Effector CD8-positive, alpha-beta T cell (primary cell): ENCODE data around the gene UGT1A6.
"Not testable (repeated sequence)": the region's sequence is repeated elsewhere in the genome, so short reads cannot be mapped to it uniquely, and the experiment has no call there.

Experiments used
- DNase-seq: peaks from one replicate; lab custom pipeline; 2025; lab: John Stamatoyannopoulos, UW

The UGT1A6 gene

DNA sequence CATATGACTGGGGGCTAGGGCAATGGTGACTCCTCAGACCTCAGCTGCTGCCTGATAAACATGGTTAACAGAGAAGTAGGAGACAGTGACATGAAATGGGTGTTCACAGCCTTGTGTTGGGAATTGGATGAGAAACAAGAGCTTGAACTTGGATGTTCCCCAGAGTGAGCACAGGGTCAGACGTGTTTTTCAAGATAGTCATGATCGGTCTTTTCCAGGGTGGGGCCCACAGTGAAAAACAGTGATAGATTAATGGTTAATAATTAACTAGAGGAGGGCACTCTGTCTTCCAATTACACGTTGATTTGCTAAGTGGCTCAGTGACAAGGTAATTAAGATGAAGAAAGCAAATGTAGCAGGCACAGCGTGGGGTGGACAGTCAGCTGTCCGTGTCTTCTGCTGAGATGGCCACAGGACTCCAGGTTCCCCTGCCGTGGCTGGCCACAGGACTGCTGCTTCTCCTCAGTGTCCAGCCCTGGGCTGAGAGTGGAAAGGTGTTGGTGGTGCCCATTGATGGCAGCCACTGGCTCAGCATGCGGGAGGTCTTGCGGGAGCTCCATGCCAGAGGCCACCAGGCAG lies 36.1 kb downstream of the UGT1A6 start, which contains the start of gene UGT1A3:
UGT1A3 (plus strand) TSS at position 320 of the 579 bp plus-strand sequence; CDS start at position 405, 85 bp downstream.
- DNase-seq: no peak

DNA sequence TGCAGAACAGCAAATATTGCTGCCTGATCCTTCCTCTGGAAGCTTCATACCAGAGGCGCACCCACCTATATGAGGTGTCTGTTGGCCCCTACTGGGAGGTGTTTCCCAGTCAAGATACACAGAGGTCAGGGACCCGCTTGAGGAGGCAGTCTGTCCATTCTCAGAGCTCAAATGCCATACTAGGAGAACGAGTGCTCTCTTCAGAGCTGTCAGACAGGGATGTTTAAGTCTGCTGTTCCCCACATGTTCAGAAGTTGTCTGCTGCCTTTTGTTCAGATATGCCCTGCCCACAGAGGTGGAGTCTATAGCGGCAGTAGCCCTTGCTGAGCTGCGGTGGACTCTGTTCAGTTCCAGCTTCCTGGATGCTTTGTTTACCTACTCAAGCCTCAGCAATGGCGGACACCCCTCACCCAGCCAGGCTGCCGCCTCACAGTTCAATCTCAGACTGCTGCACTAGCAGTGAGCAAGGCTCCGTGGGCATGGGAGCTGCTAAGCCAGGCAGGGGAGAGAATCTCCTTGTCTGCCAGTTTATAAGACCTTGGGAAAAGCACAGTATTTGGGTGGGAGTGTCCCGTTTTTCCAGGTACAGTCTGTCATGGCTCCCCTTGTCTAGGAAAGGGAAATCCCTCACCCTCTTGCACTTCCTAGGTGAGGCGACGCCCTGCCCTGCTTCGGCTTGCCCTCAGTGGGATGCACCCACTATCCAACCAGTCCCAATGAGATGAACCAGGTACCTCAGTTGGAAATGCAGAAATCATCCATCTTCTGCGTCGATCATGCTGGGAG lies 44.4 kb downstream of the UGT1A6 start:
- DNase-seq: not testable (repeated sequence)

DNA sequence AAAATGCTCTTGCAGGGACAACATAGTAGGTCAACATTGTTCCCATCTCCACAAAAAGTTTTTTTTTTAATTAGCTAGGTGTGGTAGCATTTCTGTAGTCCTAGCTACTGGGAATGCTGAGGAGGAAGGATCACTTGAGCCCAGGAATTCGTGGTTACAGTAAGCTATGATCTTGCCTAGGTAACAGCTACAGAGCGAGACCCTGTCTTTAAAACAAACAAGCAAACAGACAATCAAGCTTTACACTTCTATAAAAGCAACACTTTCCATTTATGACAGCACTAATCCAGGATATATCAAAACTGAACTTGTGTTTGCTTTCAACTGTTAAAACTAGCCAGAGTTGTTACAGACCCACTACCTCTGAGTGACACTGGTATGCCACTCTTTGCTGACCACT lies 48.2 kb downstream of the UGT1A6 start:
- no peak for DNase-seq

DNA sequence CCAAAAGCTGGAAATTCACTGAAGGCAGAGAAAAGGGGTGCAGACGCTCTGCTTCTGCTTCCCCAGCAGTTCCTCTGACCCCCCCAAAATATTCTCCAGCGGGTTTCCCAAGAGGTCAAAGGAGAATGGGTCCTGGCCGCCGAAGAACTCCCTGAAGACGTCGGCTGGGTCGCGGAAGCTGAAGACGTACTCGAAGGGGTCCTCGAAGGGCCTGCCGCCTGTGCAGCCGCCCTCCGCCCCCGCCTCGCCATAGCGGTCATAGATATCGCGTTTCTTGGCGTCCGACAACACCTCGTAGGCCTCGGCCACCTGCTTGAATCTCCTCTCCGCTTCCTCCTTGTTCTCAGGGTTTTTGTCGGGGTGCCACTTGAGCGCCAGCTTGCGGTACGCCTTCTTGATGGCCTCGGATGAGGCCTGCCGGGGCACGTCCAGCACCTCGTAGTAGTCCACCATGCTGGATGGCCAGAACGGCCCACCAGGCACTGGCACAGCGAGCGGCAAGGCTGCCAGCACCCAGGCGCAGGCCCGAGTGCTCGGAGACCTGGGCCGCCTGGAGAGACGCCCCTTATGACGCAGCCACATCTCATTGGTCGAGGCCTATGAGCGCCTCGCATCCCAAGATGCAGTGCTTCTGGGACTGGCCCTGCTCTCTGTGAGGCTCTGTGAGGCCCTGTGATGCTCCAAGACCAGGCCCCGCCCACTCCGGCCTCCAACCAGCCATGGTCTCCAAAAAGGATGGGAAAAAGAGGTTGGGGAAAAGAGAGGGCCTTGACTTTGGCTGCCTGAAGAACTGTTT lies 51.0 kb downstream of the UGT1A6 start:
- DNase-seq: no peak

DNA sequence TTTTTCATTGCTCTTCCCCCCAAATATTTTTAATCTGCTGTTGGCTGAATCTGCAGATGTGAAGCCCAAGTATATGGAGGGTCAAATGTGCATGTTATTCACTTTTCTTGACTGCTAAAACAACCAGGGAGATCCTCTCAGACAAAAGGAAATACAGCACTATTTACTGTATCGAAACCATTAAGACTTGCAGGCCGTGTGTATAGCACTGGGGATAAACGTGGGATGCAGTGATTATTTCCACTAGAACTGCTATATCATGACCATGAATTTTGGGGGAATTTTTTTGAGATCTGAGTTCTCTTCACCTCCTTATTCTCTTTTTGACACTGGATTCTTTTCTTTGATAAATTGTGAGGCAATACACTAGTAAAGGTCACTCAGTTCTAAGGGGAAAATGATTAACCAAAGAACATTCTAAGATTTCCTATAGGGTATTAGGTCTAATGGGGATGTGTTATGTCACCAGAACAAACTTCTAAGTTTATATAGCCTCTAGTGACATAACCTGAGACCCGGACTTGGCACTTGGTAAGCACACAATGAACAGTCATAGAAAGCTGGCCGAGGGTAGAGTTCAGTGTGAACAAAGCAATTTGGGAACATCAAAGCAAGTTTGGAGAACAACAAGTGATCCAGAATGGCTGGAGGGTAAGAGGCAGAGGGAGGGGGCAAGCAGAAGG lies 52.5 kb downstream of the UGT1A6 start:
- no peak for DNase-seq

DNA sequence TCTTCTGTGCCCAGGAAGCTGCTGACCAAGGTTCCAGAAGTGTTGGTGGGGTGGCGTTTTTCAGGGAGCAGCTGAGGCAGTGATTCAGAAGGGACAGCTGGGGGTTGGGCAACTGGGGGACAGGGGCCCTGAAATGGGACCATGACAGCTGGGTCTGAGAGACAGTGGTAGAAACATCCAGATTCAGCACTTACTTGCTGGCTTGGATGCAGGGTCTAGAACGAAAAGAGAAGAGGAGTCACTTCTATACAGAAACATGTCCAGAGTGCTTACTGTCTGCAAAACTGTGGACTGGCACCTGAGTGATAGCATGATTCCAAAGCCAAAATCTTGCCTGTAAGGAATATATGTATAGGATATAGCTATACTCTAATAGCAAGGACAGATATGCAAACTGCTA lies 53.1 kb downstream of the UGT1A6 start:
- not testable (repeated sequence) for DNase-seq

DNA sequence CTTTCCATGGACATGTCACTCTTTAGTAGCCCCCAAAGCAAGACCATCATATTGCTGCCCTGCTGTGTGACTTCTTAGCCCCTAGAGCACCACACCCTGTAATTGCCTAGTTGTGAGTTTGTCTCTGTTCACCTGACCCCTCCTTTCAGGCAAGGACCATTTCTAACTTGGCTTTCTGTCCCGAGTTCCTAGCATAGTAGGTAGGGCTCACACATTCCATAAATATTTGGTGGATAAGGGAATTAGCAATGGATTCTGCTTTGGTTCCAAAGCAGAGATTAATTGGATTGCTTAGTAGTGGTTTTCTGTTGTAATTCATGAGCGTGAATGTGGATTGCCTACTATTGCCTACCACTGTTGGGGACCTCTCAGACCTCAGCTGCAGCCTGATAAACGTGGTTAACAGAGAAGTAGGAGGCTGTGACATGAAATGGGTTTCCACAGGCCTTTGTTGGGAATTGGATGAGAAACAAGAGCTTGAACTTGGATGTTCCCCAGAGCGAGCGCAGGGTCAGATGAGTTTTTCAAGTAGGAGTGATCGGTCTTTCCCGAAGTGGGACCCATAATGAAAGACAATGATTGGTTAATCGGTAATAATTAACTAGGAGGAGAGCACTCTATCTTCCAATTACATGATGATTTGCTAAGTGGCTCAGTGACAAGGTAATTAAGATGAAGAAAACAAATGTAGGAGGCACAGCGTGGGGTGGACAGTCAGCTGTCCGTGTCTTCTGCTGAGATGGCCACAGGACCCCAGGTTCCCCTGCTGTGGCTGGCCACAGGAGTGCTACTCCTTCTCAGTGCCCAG lies 54.0 kb downstream of the UGT1A6 start:
- no peak for DNase-seq

DNA sequence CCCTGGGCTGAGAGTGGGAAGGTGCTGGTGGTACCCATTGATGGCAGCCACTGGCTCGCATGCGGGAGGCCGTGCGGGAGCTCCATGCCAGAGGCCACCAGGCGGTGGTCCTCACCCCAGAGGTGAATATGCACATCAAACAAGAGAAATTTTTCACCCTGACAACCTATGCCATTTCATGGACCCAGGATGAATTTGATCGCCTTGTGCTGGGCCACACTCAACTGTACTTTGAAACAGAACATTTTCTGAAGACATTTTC lies 54.5 kb downstream of the UGT1A6 start:
- DNase-seq: no peak

DNA sequence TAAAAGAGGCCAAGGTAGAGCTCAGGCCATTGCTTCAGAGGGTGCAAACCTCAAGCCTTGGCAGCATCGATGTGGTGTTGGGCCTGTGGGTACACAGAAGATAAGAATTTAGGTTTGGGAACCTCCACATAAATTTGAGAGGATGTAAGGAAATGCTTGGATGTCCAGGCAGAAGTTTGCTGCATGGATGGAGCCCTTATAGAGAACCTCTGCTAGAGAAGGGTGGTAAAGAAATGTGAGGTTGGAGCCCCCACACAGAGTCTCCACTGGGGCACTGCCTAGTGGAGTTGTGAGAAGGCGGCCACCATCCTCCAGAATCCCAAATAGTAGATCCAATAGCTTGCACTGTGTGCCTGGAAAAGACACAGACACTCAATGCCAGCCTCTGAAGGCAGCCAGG lies 58.0 kb downstream of the UGT1A6 start:
- DNase-seq: not testable (repeated sequence)

DNA sequence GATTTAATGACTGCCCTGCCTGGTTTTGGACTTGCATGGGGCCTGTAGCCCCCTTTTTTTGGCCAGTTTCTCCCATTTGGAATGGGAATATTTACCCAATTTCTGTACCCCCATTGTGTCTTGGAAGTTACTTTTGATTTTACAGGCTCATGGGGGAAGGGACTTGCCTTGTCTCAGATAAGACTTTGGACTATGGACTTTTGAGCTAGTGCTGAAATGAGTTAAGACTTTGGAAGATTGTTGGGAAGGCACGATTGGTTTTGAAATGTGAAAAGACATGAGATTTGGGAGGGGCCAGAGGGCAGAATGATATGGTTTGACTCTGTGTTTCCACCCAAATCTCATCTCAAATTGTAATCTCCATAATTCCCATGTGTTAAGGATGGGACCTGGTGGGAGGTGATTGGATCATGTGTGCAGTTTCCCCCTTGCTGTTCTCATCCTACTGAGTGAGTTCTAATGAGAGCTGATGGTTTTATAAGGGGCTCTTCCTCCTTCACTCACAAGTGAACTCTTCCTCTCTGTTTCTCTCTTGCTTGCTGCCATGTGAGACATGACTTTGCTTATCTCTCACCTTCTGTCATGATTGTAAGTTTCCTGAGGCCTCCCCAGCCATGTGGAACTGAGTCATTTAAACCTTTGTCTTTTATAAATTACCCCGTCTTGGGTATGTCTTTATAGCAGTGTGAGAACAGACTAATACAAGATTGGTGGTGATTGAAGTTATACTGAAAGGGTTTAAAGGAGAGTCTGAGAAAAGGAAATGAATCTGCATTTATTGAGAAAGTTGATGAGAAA lies 58.7 kb downstream of the UGT1A6 start:
- DNase-seq: not testable (repeated sequence)

DNA sequence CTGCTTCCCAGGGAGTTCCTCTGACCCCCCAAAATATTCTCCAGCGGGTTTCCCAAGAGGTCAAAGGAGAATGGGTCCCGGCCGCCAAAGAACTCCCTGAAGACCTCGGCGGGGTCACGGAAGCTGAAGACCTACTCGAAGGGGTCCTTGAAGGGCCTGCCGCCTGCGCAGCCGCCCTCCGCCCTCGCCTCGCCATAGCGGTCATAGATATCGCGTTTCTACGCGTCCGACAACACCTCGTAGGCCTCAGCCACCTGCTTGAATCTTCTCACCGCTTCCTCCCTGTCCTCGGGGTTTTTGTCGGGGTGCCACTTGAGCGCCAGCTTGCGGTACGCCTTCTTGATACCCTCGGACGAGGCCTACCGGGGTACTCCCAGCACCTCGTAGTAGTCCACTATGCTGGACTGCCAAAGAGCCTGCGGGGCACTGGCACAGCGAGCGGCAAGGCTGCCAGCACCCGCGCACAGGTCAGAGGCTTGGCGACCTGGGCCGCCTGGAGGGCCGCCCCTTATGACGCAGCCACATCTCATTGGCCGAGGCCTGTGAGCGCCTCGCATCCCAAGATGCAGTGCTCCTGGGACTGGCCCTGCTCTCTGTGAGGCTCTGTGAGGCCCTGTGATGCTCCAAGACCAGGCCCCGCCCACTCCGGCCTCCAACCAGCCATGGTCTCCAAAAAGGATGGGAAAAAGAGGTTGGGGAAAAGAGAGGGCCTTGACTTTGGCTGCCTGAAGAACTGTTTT lies 62.4 kb downstream of the UGT1A6 start:
- DNase-seq: no peak

DNA sequence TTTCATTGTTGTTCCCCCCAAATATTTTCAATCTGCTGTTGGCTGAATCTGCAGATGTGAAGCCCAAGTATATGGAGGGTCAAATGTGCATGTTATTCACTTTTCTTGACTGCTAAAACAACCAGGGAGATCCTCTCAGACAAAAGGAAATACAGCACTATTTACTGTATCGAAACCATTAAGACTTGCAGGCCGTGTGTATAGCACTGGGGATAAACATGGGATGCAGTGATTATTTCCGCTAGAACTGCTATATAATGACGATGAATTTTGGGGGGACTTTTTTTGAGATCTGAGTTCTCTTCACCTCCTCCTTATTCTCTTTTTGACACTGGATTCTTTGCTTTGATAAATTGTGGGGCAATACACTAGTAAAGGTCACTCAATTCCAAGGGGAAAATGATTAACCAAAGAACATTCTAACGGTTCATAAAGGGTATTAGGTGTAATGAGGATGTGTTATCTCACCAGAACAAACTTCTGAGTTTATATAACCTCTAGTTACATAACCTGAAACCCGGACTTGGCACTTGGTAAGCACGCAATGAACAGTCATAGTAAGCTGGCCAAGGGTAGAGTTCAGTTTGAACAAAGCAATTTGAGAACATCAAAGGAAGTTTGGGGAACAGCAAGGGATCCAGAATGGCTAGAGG lies 63.9 kb downstream of the UGT1A6 start:
- no peak for DNase-seq

DNA sequence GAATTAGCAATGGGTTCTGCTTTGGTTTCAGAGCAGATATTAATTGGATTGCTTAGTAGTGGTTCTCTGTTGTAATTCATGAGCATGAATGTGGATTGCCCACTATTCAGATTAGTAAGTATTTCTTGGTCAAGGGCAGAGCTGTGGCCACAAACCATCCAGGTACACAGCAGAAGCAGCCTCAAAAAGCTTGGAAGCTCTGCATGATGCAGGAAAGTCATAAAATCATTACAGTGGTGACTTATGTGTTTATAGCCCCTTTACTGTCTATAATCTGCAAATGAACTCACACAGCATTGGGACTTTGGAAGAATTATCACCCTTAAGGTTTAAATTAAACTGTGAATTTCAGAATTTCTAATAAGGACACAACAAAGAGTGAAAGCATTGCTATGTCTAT lies 65.5 kb downstream of the UGT1A6 start:
- no peak for DNase-seq

DNA sequence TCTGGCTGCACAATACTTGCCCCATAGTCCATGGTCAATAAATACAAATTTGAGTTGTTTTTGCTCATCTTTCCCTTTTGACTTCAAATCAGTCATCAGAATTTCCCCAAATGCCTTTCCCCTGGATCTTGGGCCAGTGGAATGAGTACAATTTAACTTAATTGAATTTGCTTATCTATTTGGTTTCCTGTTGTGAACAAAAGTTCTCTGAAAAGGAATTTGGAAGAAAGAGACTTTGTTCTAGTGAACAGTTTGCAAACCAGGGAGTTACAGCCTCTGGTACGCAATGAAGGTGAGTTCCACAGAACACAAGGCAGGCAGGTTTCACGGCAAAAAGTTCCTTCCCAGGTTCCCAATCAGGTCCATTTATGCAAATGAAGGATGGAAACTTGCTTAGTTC lies 66.2 kb downstream of the UGT1A6 start:
- no peak for DNase-seq

DNA sequence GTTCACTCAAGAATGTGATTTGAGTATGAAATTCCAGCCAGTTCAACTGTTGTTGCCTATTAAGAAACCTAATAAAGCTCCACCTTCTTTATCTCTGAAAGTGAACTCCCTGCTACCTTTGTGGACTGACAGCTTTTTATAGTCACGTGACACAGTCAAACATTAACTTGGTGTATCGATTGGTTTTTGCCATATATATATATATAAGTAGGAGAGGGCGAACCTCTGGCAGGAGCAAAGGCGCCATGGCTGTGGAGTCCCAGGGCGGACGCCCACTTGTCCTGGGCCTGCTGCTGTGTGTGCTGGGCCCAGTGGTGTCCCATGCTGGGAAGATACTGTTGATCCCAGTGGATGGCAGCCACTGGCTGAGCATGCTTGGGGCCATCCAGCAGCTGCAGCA lies 67.4 kb downstream of the UGT1A6 start, which contains the start of gene UGT1A1:
UGT1A1 (plus strand) TSS at position 228 of the 400 bp plus-strand sequence; CDS start at position 246, 18 bp downstream.
- no peak for DNase-seq

DNA sequence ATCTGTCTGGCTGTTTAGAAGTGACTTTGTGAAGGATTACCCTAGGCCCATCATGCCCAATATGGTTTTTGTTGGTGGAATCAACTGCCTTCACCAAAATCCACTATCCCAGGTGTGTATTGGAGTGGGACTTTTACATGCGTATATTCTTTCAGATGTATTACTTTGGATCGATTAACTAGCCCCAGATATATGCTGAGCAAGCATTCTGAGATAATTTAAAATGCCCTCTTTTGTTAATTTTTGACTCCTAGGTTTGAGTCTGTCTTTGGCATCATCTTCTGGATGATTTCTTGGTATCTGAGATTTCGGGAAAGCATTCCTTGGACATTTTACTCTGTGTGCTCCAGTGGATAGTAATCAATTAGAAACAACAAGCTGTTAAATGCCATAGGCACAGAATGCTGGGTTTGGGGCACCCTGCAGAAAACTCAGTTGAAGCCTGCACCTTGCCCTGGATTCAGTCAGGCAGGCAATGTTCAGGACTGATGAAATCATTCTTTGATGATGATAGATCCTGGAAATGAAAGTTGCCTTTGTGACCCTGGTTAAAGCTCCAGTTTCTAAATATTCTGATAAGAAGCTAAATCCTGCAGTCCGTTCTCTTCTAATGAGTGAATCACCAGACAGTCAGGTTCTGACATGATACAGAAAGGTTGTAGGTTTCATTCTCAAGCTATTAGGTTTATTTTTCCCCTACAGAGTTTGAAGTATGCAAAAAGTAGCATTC lies 68.5 kb downstream of the UGT1A6 start:
- no peak for DNase-seq

DNA sequence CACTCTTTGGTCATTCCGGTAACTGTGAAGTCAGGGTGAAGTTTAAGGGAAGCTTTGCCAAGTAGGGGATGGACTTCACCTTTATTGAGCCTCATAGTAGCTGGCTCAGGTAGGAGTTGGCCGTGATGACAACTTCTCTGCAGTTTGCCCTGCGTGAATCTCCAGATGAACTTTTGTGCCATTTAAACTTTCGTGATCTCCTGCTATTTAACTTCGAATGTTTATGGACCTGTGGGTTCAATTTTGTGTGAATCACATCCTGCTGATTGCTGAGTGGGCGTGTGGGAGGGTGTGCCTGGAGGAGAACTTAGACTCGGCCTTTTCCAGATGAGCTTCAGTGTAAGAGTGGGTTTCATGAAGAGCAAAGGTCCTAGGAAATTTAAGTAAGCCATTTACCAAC lies 71.6 kb downstream of the UGT1A6 start:
- no peak for DNase-seq

DNA sequence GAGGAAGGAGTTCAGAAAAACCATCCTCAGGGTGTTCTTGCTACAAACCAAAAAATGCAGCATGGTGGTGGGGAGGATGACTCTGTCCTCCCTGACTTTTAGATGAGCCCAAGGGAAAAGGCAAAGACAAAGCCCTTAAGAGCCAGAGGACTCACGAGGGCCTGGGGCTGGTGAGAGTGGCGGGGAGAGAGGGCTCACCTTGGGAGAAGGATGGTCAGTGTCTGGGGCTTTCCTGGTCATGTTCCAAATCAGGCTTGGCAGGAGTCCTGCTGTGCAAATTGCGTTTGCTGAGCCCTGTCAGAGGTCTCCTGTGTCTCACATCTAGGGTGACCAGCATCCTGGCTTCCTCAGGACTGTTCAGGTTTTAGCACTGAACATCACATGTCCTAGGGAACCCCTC lies 72.1 kb downstream of the UGT1A6 start:
- no peak for DNase-seq

DNA sequence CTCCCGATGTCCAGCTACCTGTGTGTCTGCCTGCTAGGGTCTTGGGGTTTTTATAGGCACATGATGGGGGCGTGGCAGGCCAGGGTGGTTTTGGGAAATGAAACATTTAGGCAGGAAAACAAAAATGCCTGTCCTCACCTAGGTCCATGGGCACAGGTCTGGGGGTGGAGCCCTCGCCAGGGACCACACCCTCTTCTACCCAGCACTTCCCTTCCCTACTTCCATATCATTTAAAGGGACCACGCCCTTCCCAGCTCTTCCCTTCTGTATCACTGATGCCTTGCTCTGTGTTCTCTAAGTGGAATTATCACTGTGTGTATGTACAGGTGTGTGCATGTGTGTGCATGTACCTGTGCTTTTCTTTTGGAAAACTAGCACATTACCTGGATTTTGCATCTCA lies 73.7 kb downstream of the UGT1A6 start:
- no peak for DNase-seq
